Body of pancreas (tissue), 4 donors: Measurements from ENCODE around the gene ARFIP1. TPM values are rescaled to one million over a fixed set of nuclear protein-coding genes. Genes with fewer than 3 reads are reported as not detected.

Experiments
- ATAC-seq: fragments of 150-250 bp; one replicate; pipeline ENCODE4 v1.9.1; 2016
- DNase-seq, 4 donors: peaks; one replicate each; pipeline ENCODE4 v3.0.0-alpha.2; 2019
- H3K27ac ChIP-seq, 4 donors: fragments of 200-600 bp; sonication (generic); 1 replicate in 3 of 4; 2 replicates in 1 of 4; pipeline versions ENCODE4 v1.5.1 to v1.6.1; 2016 to 2019; ENCODE audit warnings: mild to moderate bottlenecking in 1 of 4, mixed read lengths in 1 of 4, moderate library complexity in 1 of 4
- H3K27me3 ChIP-seq, 2 donors: fragments of 200-600 bp; sonication (generic); one replicate each; pipeline ENCODE4 v1.6.0; 2016; ENCODE audit warnings: mild to moderate bottlenecking in 1 of 2
- H3K36me3 ChIP-seq, 2 donors: fragments of 200-600 bp; sonication (generic); replicated peaks in 1 of 2; 2 replicates each; pipeline ENCODE4 v1.5.1; 2016; ENCODE audit warnings: low read depth in 2 of 2; ENCODE audit not compliant: insufficient read depth in 1 of 2
- H3K4me1 ChIP-seq: fragments of 200-600 bp; sonication (generic); one replicate; pipeline ENCODE4 v1.6.0; 2016
- H3K4me3 ChIP-seq, 2 donors: fragments of 200-600 bp; sonication (generic); 1 replicate in 1 of 2; 2 replicates in 1 of 2; pipeline ENCODE4 v1.5.1; 2016 to 2019
- H3K9me3 ChIP-seq, 3 donors: fragments of 200-600 bp; sonication (generic); 1 replicate in 2 of 3; 2 replicates in 1 of 3; pipeline ENCODE4 v1.5.1; 2016
- CTCF ChIP-seq, 7 experiments: fragments of 450-650 bp in 4 of 7; fragments of 200-600 bp in 3 of 7; sonication (generic) in 3 of 7; IDR thresholded peaks; one replicate each; pipeline ENCODE4 v1.5.1; 2016 to 2019; ENCODE audit warnings: antibody characterized with exemption in 7 of 7
- POLR2A ChIP-seq, 3 donors: fragments of 450-650 bp; IDR thresholded peaks; one replicate each; pipeline ENCODE4 v1.6.1; 2016; ENCODE audit warnings: antibody characterized with exemption in 3 of 3, mild to moderate bottlenecking in 2 of 3
- WGBS, 2 donors: methylation state at CpG; one replicate each; pipeline ENCODE4 v1.1.5; 2017; 5-methylcytosine and 5-hydroxymethylcytosine counted together
- intact Hi-C: fragments of 100-400 bp; cut with DNase I; formaldehyde crosslinking; loops from one replicate; pipeline ENCODE4 v1.15.1; 2023
- total RNA-seq, 2 donors: library from RNA; depleted of rRNA; stranded (reverse); fragments of >200 nt; gene quantifications; one replicate each; pipeline ENCODE4 v1.1.0, GENCODE V29; 2016

ARFIP1 gene
- total RNA-seq, 2 donors from 2014 or later: 13.8 to 17.4 TPM

- H3K36me3 ChIP-seq: no peaks in the 10 kb centered on the region
- DNase-seq: no peak
- no peak for TF ChIP-seq CTCF (IDR thresholded peaks at IDR 0.05)
- intact Hi-C loops: no loop called here
- H3K27ac ChIP-seq: no peak overlapping the region
- H3K27me3 ChIP-seq: no peaks in the 10 kb centered on the region
- H3K4me3 ChIP-seq: no peak overlapping the region
- no peaks in the 10 kb centered on the region for H3K9me3 ChIP-seq
- H3K4me1 ChIP-seq: no peaks in the 10 kb centered on the region
- no peak for ATAC-seq
These were observed 141.5 kb downstream of the ARFIP1 start for GRCh38 chr4:152921284-152921683.

GRCh38 chr4:152925851-152926250 lies 146.1 kb downstream of the ARFIP1 start:
- Histone ChIP-seq H3K4me1 (peaks cover 4% of the 10 kb centered on the region), H3K9me3 (no peaks in the 10 kb centered on the region), H3K4me3 (no peak overlapping the region), H3K27me3 (no peaks in the 10 kb centered on the region), H3K36me3 (no peaks in the 10 kb centered on the region), H3K27ac (no peak overlapping the region)
- WGBS, 2 donors: 94 to 100% methylated on average over 1 of the region's 1 CpG
- ATAC-seq (no peak), DNase-seq (no peak)
- intact Hi-C loops: no loop called here
- TF ChIP-seq CTCF (IDR thresholded peaks at IDR 0.05): no peak
- TF ChIP-seq POLR2A (IDR thresholded peaks at IDR 0.05): no peak

- no peak for ATAC-seq
These were observed 147.2 kb downstream of the ARFIP1 start for GRCh38 chr4:152926959-152927358.

DNA sequence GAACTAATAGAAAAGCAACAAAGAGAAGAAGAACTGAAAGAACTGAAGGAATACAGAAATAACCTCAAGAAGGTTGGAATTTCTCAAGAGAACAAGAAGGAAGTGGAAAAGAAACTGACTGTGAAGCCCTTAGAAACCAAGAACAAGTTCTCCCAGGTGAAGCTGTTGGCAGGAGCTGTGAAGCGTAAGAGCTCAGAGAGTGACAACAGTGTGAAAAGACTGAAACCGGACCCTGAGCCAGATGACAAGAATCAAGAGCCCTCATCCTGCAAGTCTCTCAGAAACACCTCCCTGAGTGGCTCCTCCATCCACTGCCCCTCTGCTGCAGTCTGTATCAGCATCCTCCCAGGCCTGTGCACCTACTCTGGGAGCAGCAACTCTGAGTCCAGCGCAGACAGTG lies 148.0 kb downstream of the ARFIP1 start:
- Histone ChIP-seq H3K4me1 (peaks cover 4% of the 10 kb centered on the region), H3K27ac (no peak overlapping the region), H3K27me3 (no peaks in the 10 kb centered on the region), H3K4me3 (no peak overlapping the region), H3K9me3 (no peaks in the 10 kb centered on the region), H3K36me3 (no peaks in the 10 kb centered on the region)
- ATAC-seq (no peak), DNase-seq (no peak)
- no peak for TF ChIP-seq CTCF (IDR thresholded peaks at IDR 0.05)
- no peak for TF ChIP-seq POLR2A (IDR thresholded peaks at IDR 0.05)
- intact Hi-C loops: no loop called here
- 94 to 96% methylated on average over 3 of the region's 3 CpGs for whole genome bisulfite sequencing, 2 donors

More at GRCh38 chr4:152926959-152927358, 147.2 kb downstream of the ARFIP1 start:
- Histone ChIP-seq H3K27me3 (no peaks in the 10 kb centered on the region), H3K36me3 (no peaks in the 10 kb centered on the region), H3K9me3 (no peaks in the 10 kb centered on the region), H3K27ac (no peak overlapping the region), H3K4me1 (peaks cover 4% of the 10 kb centered on the region), H3K4me3 (no peak overlapping the region)
- intact Hi-C loops: no loop called here
- TF ChIP-seq POLR2A (IDR thresholded peaks at IDR 0.05) (no peak), CTCF (IDR thresholded peaks at IDR 0.05) (no peak)
- WGBS, 2 donors: 89% methylated on average over 4 of the region's 4 CpGs
- DNase-seq: no peak

- no peaks in the 10 kb centered on the region for H3K9me3 ChIP-seq
- no peak overlapping the region for H3K27ac ChIP-seq
These were observed 148.5 kb downstream of the ARFIP1 start for GRCh38 chr4:152928286-152928685.

More at GRCh38 chr4:152928286-152928685, 148.5 kb downstream of the ARFIP1 start:
- no peak for DNase-seq
- intact Hi-C loops: no loop called here
- H3K4me1 ChIP-seq: peaks cover 4% of the 10 kb centered on the region
- no peak overlapping the region for H3K4me3 ChIP-seq
- TF ChIP-seq POLR2A (IDR thresholded peaks at IDR 0.05) (no peak), CTCF (IDR thresholded peaks at IDR 0.05) (no peak)
- no peak for ATAC-seq
- H3K36me3 ChIP-seq: no peaks in the 10 kb centered on the region
- no peaks in the 10 kb centered on the region for H3K27me3 ChIP-seq
- WGBS, 2 donors: 86 to 96% methylated on average over 4 of the region's 4 CpGs
